Stimulated activated CD4-positive, alpha-beta T cell treated with anti-CD3 and anti-CD28 coated beads, Interleukin-2, amount 100 ng/mL, for 4 hours (primary cell): ENCODE results near the gene CCDC9B.

ENCODE experiments used
- DNase-seq: peaks from one replicate; pipeline ENCODE4 v3.0.0-alpha.2; 2020; ENCODE audit warnings: low read depth

Gene CCDC9B

GRCh38 chr15:40340740-40341400, at the start of gene CCDC9B:
Gene CCDC9B (minus strand): TSS chr15:40340939. CDS start chr15:40340819, 120 bp downstream.
- no peak for DNase-seq

GRCh38 chr15:40389824-40390595, 49.3 kb upstream of the CCDC9B start:
- no peak for DNase-seq

- DNase-seq, result no peak
Observed at GRCh38 chr15:40388941-40389823, 48.4 kb upstream of the CCDC9B start.

GRCh38 chr15:40386480-40386879, 45.7 kb upstream of the CCDC9B start:
- no peak for DNase-seq

GRCh38 chr15:40382580-40383456, 42.1 kb upstream of the CCDC9B start, which contains the start of gene KNSTRN:
Gene KNSTRN (plus strand): TSS chr15:40382721. CDS start chr15:40382836, 115 bp downstream.
- DNase-seq, result peak; percentile 89

GRCh38 chr15:40381818-40382529, 41.2 kb upstream of the CCDC9B start:
- no peak for DNase-seq

- DNase-seq, result no peak
Observed at GRCh38 chr15:40380636-40381035, 39.9 kb upstream of the CCDC9B start.

- no peak for DNase-seq
Observed at GRCh38 chr15:40379853-40380252, 39.1 kb upstream of the CCDC9B start.

GRCh38 chr15:40379374-40379773, 38.6 kb upstream of the CCDC9B start:
- DNase-seq, result no peak

- DNase-seq, result no peak
Observed at GRCh38 chr15:40377606-40378005, 36.9 kb upstream of the CCDC9B start.

- no peak for DNase-seq
Observed at GRCh38 chr15:40372981-40373380, 32.2 kb upstream of the CCDC9B start.

GRCh38 chr15:40369971-40370370, 29.2 kb upstream of the CCDC9B start:
- DNase-seq, result no peak

GRCh38 chr15:40369474-40369869, 28.7 kb upstream of the CCDC9B start:
- no peak for DNase-seq

GRCh38 chr15:40368719-40369473, 28.2 kb upstream of the CCDC9B start:
- no peak for DNase-seq

GRCh38 chr15:40367686-40368611, 27.2 kb upstream of the CCDC9B start:
- peak; percentile 84 for DNase-seq

GRCh38 chr15:40367371-40367685, 26.6 kb upstream of the CCDC9B start:
- no peak for DNase-seq

GRCh38 chr15:40366457-40367370, 26.0 kb upstream of the CCDC9B start:
- DNase-seq, result no peak
